H9 (cell line): ENCODE measurements around the gene ZNF14. TPM values are rescaled to one million over a fixed set of nuclear protein-coding genes. Genes with fewer than 3 reads are reported as not detected.

Experiments used
- DNase-seq: peaks from one replicate; pipeline ENCODE4 v3.0.0-alpha.2; 2017
- H2AFZ ChIP-seq: one replicate; pipeline ENCODE4 v1.6.1; 2013; ENCODE audit warnings: mild to moderate bottlenecking, low read length, control low read depth, moderate library complexity
- H2AK5ac ChIP-seq: 2 replicates; pipeline ENCODE4 v1.6.1; 2013; ENCODE audit warnings: low read length, control low read depth, mixed read lengths; ENCODE audit not compliant: insufficient read length
- H2BK120ac ChIP-seq: one replicate; pipeline ENCODE4 v1.6.1; 2013; ENCODE audit warnings: low read depth, mild to moderate bottlenecking, low read length, control low read depth, inconsistent platforms; ENCODE audit not compliant: poor library complexity, severe bottlenecking
- H2BK12ac ChIP-seq: 2 replicates; pipeline ENCODE4 v1.6.1; 2013; ENCODE audit warnings: low read length, control low read depth, mixed read lengths, low read depth; ENCODE audit not compliant: insufficient read length
- H2BK15ac ChIP-seq: 2 replicates; pipeline ENCODE4 v1.6.1; 2013; ENCODE audit warnings: low read depth, low read length, control low read depth
- H2BK20ac ChIP-seq: one replicate; pipeline ENCODE4 v1.6.1; 2013; ENCODE audit warnings: low read depth, mild to moderate bottlenecking, low read length, control low read depth, inconsistent platforms; ENCODE audit not compliant: poor library complexity, severe bottlenecking
- H2BK5ac ChIP-seq: 2 replicates; pipeline ENCODE4 v1.6.1; 2013; ENCODE audit warnings: low read length, control low read depth, mixed read lengths; ENCODE audit not compliant: insufficient read length
- H3K14ac ChIP-seq: 2 replicates; pipeline ENCODE4 v1.6.1; 2013; ENCODE audit warnings: low read length, control low read depth; ENCODE audit not compliant: insufficient read depth
- H3K18ac ChIP-seq: 2 replicates; pipeline ENCODE4 v1.6.1; 2013; ENCODE audit warnings: low read depth, mild to moderate bottlenecking, mixed read lengths, low read length, control low read depth; ENCODE audit not compliant: insufficient read length
- H3K23ac ChIP-seq: 2 replicates; pipeline ENCODE4 v1.6.1; 2013; ENCODE audit warnings: low read length, control low read depth, mixed read lengths, low read depth; ENCODE audit not compliant: insufficient read length
- H3K23me2 ChIP-seq: 2 replicates; pipeline ENCODE4 v1.6.1; 2013; ENCODE audit warnings: low read depth, mild to moderate bottlenecking, mixed read lengths, low read length, control low read depth; ENCODE audit not compliant: insufficient read length, poor library complexity, severe bottlenecking
- H3K27ac ChIP-seq: 2 replicates; pipeline ENCODE4 v1.5.1; 2013; ENCODE audit warnings: low read length, control low read depth, mixed read lengths, low read depth; ENCODE audit not compliant: insufficient read length
- H3K27me3 ChIP-seq: 2 replicates; pipeline ENCODE4 v1.6.1; 2013; ENCODE audit warnings: low read length, control low read depth, inconsistent platforms; ENCODE audit not compliant: insufficient read depth
- H3K4ac ChIP-seq: 2 replicates; pipeline ENCODE4 v1.6.1; 2013; ENCODE audit warnings: low read depth, mild to moderate bottlenecking, control low read depth, inconsistent platforms, low read length, moderate library complexity
- H3K4me1 ChIP-seq: 2 replicates; pipeline ENCODE4 v1.6.1; 2013; ENCODE audit warnings: low read length, control low read depth, inconsistent platforms; ENCODE audit not compliant: insufficient read depth
- H3K4me2 ChIP-seq: 2 replicates; pipeline ENCODE4 v1.6.1; 2013; ENCODE audit warnings: low read length, control low read depth, mixed read lengths; ENCODE audit not compliant: insufficient read length, insufficient read depth
- H3K56ac ChIP-seq: 2 replicates; pipeline ENCODE4 v1.6.1; 2013; ENCODE audit warnings: low read depth, mild to moderate bottlenecking, mixed read lengths, low read length, control low read depth; ENCODE audit not compliant: insufficient read length
- H3K79me1 ChIP-seq: 2 replicates; pipeline ENCODE4 v1.6.1; 2013; ENCODE audit warnings: low read depth, mild to moderate bottlenecking, moderate library complexity, low read length, control low read depth, inconsistent platforms; ENCODE audit not compliant: insufficient read depth, poor library complexity, severe bottlenecking
- H3K79me2 ChIP-seq: 2 replicates; pipeline ENCODE4 v1.6.1; 2013; ENCODE audit warnings: low read length, control low read depth, inconsistent platforms; ENCODE audit not compliant: insufficient read depth
- H3K9ac ChIP-seq: 2 replicates; pipeline ENCODE4 v1.6.1; 2013; ENCODE audit warnings: low read length, control low read depth, mixed read lengths; ENCODE audit not compliant: insufficient read length; ENCODE audit errors: extremely low read depth
- H3K9me3 ChIP-seq: one replicate; pipeline ENCODE4 v1.6.1; 2013; ENCODE audit warnings: low read depth, low read length, inconsistent platforms; ENCODE audit not compliant: control insufficient read depth
- H3T11ph ChIP-seq: one replicate; pipeline ENCODE4 v1.6.1; 2013; ENCODE audit warnings: mild to moderate bottlenecking, low read length, control low read depth, inconsistent platforms
- H4K20me1 ChIP-seq: one replicate; pipeline ENCODE4 v1.6.1; 2013; ENCODE audit not compliant: control insufficient read depth, insufficient read length, insufficient read depth
- H4K5ac ChIP-seq: 2 replicates; pipeline ENCODE4 v1.6.1; 2013; ENCODE audit warnings: low read depth, mild to moderate bottlenecking, mixed read lengths, low read length, control low read depth; ENCODE audit not compliant: insufficient read length
- H4K8ac ChIP-seq: replicated peaks from 2 replicates; pipeline ENCODE4 v1.6.1; 2013; ENCODE audit warnings: low read length, control low read depth, mixed read lengths, low read depth; ENCODE audit not compliant: insufficient read length
- H4K91ac ChIP-seq: 2 replicates; pipeline ENCODE4 v1.6.1; 2013; ENCODE audit warnings: low read depth, mild to moderate bottlenecking, moderate library complexity, mixed read lengths, low read length, control low read depth; ENCODE audit not compliant: insufficient read length
- H3K27ac Mint-ChIP-seq, 3 experiments: 2 replicates in 2 of 3; 3 replicates in 1 of 3; pipeline ENCODE4 v1.8.0; 2020 to 2021; ENCODE audit warnings: mixed read lengths in 3 of 3, mild to moderate bottlenecking in 1 of 3, moderate library complexity in 1 of 3
- H3K27me3 Mint-ChIP-seq: 2 replicates; pipeline ENCODE4 v1.8.0; 2021; ENCODE audit warnings: low read depth, mild to moderate bottlenecking, moderate library complexity, mixed read lengths
- H3K36me3 Mint-ChIP-seq, 3 experiments: 2 replicates in 2 of 3; 3 replicates in 1 of 3; pipeline ENCODE4 v1.8.0; 2020 to 2021; ENCODE audit warnings: low read depth in 3 of 3, mixed read lengths in 3 of 3; ENCODE audit not compliant: insufficient read depth in 1 of 3
- H3K4me1 Mint-ChIP-seq, 2 experiments: 2 replicates each; pipeline ENCODE4 v1.8.0; 2020; ENCODE audit warnings: mixed read lengths in 2 of 2
- H3K4me3 Mint-ChIP-seq, 2 experiments: 2 replicates in 1 of 2; 3 replicates in 1 of 2; pipeline ENCODE4 v1.8.0; 2020 to 2021; ENCODE audit warnings: mild to moderate bottlenecking in 2 of 2, mixed read lengths in 2 of 2, moderate library complexity in 1 of 2
- H3K9me3 Mint-ChIP-seq, 2 experiments: 2 replicates in 1 of 2; 3 replicates in 1 of 2; pipeline ENCODE4 v1.8.0; 2020; ENCODE audit warnings: mild to moderate bottlenecking in 2 of 2, mixed read lengths in 2 of 2, moderate library complexity in 1 of 2
- WGBS: extraction: QIAGEN DNeasy Blood & Tissue Kit; methylation state at CpG from one replicate; pipeline ENCODE4 v1.1.7; 2013; ENCODE audit warnings: missing lambda C conversion rate, low lambda C conversion rate, mixed read lengths; ENCODE audit not compliant: insufficient read length; ENCODE audit errors: extremely low coverage; 5-methylcytosine and 5-hydroxymethylcytosine counted together
- total RNA-seq: library from RNA; stranded (reverse); gene quantifications from 2 replicates; pipeline ENCODE4 v1.2.1, GENCODE V29; 2021
- TF ChIP-seq, protein P1 (sequence below): fragments of 200-600 bp; sonication (generic); conservative IDR thresholded peaks from 3 replicates; pipeline ENCODE4 v1.8.0; 2021; ENCODE audit warnings: antibody characterized with exemption, mild to moderate bottlenecking

The ZNF14 gene
- total RNA-seq, 1 experiment from 2014 or later = 8.3 TPM

- no peaks in the 10 kb centered on the region; the same call in 1 of the 2 replicates for H3K79me2 ChIP-seq
- H3K27ac ChIP-seq = no peak overlapping the region
- H2AFZ ChIP-seq = no peak overlapping the region
- H3T11ph ChIP-seq = no peak overlapping the region
- no peak overlapping the region for H2BK20ac ChIP-seq
- H3K4me3 Mint-ChIP-seq = 0 out of 5 replicates have a peak overlapping the region, but pooled peaks of 1 of the 2 experiments have one; percentile 14
- no peak overlapping the region for H3K4me2 ChIP-seq
- TF ChIP-seq, protein P1, sequence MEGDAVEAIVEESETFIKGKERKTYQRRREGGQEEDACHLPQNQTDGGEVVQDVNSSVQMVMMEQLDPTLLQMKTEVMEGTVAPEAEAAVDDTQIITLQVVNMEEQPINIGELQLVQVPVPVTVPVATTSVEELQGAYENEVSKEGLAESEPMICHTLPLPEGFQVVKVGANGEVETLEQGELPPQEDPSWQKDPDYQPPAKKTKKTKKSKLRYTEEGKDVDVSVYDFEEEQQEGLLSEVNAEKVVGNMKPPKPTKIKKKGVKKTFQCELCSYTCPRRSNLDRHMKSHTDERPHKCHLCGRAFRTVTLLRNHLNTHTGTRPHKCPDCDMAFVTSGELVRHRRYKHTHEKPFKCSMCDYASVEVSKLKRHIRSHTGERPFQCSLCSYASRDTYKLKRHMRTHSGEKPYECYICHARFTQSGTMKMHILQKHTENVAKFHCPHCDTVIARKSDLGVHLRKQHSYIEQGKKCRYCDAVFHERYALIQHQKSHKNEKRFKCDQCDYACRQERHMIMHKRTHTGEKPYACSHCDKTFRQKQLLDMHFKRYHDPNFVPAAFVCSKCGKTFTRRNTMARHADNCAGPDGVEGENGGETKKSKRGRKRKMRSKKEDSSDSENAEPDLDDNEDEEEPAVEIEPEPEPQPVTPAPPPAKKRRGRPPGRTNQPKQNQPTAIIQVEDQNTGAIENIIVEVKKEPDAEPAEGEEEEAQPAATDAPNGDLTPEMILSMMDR = no peak
- no peak overlapping the region for H3K4ac ChIP-seq
- no peak overlapping the region for H2BK120ac ChIP-seq
- no peak overlapping the region for H3K9ac ChIP-seq
- no peak overlapping the region for H3K14ac ChIP-seq
- H3K9me3 ChIP-seq = peaks cover 21% of the 10 kb centered on the region
- H3K27me3 Mint-ChIP-seq = no peaks in the 10 kb centered on the region
- no peak overlapping the region for H3K27ac Mint-ChIP-seq
- no peak overlapping the region for H4K91ac ChIP-seq
- H2AK5ac ChIP-seq = no peak overlapping the region
- H3K36me3 Mint-ChIP-seq = peaks cover 57 to 63% (median 58%) of the 10 kb centered on the region in 3 experiments
- H4K20me1 ChIP-seq = no peaks in the 10 kb centered on the region
- H3K9me3 Mint-ChIP-seq = peaks cover 60 to 62% of the 10 kb centered on the region in 2 experiments
- H4K5ac ChIP-seq = no peak overlapping the region
- H3K18ac ChIP-seq = no peak overlapping the region
- H3K27me3 ChIP-seq = no peaks in the 10 kb centered on the region
- H3K23ac ChIP-seq = no peak overlapping the region
- H4K8ac ChIP-seq = no peak overlapping the region
- no peaks in the 10 kb centered on the region for H3K4me1 Mint-ChIP-seq
- no peak overlapping the region for H3K56ac ChIP-seq
- WGBS = no CpG with 5 or more reads among the region's 2 CpGs
- no peak for DNase-seq
- H2BK15ac ChIP-seq = no peak overlapping the region
- H2BK5ac ChIP-seq = no peak overlapping the region
- no peaks in the 10 kb centered on the region for H3K23me2 ChIP-seq
- peaks cover 3% of the 10 kb centered on the region for H3K79me1 ChIP-seq
- H2BK12ac ChIP-seq = no peak overlapping the region
- no peaks in the 10 kb centered on the region for H3K4me1 ChIP-seq
Observed at GRCh38 chr19:19721896-19722295, 11.0 kb downstream of the ZNF14 start.
